Esophagus (tissue), 2 donors: ENCODE data around the gene PSMA1. TPM values are rescaled to one million over a fixed set of nuclear protein-coding genes. Genes with fewer than 3 reads are reported as not detected.

Experiments
- H3K27ac ChIP-seq, 2 donors: one replicate each; pipeline ENCODE4 v1.5.1; 2013; ENCODE audit warnings: low read depth in 2 of 2, mild to moderate bottlenecking in 2 of 2, inconsistent platforms in 1 of 2, low read length in 1 of 2, moderate library complexity in 1 of 2
- H3K27me3 ChIP-seq, 2 donors: one replicate each; pipeline ENCODE4 v1.6.1; 2013; ENCODE audit warnings: low read length in 2 of 2, control low read depth in 1 of 2, mild to moderate bottlenecking in 1 of 2; ENCODE audit not compliant: insufficient read depth in 2 of 2, control insufficient read depth in 1 of 2
- H3K36me3 ChIP-seq, 2 donors: one replicate each; pipeline ENCODE4 v1.6.1; 2013; ENCODE audit warnings: low read length in 1 of 2; ENCODE audit not compliant: control insufficient read depth in 2 of 2, insufficient read depth in 2 of 2
- H3K4me1 ChIP-seq, 2 donors: one replicate each; pipeline ENCODE4 v1.6.1; 2013; ENCODE audit warnings: low read length in 1 of 2; ENCODE audit not compliant: control insufficient read depth in 2 of 2, insufficient read depth in 2 of 2
- H3K4me3 ChIP-seq, 2 donors: one replicate each; pipeline ENCODE4 v1.5.1; 2013; ENCODE audit warnings: low read length in 2 of 2, mild to moderate bottlenecking in 2 of 2, low read depth in 1 of 2, moderate library complexity in 1 of 2
- H3K9me3 ChIP-seq, 2 donors: one replicate each; pipeline ENCODE4 v1.6.1; 2013; ENCODE audit warnings: mild to moderate bottlenecking in 2 of 2, low read depth in 1 of 2, low read length in 1 of 2, moderate library complexity in 1 of 2; ENCODE audit not compliant: control insufficient read depth in 2 of 2, insufficient read depth in 1 of 2
- WGBS, 2 donors: extraction: QIAGEN DNeasy Blood & Tissue Kit; methylation state at CpG; one replicate each; pipeline ENCODE4 v1.1.7; 2013; 5-methylcytosine and 5-hydroxymethylcytosine counted together
- polyA plus RNA-seq, 2 donors: library from polyadenylated mRNA; stranded (reverse); fragments of 200-250 nt; gene quantifications; one replicate each; pipeline ENCODE4 v1.2.3, GENCODE V29; 2013
- donor health status: healthy with polysubstance abuse.
- donor health status: Bipolar disorder and iron deficiency.

Gene PSMA1
- polyA plus RNA-seq, 2 donors = 111 to 146 TPM

- Histone ChIP-seq H3K4me1 (no peaks in the 10 kb centered on the region), H3K27me3 (no peaks in the 10 kb centered on the region), H3K9me3 (no peaks in the 10 kb centered on the region), H3K4me3 (no peak overlapping the region), H3K36me3 (peaks cover 5 to 6% of the 10 kb centered on the region in 2 donors), H3K27ac (no peak overlapping the region)
These were observed 60.0 kb downstream of the PSMA1 start for GRCh38 chr11:14460147-14460546.

- 89 to 96% methylated on average over 3 of the region's 3 CpGs for WGBS, 2 donors
- Histone ChIP-seq H3K36me3 (peaks cover 2 to 5% of the 10 kb centered on the region in 2 donors), H3K4me1 (no peaks in the 10 kb centered on the region), H3K4me3 (no peak overlapping the region), H3K9me3 (no peaks in the 10 kb centered on the region), H3K27ac (no peak overlapping the region), H3K27me3 (no peaks in the 10 kb centered on the region)
These were observed 61.8 kb downstream of the PSMA1 start for GRCh38 chr11:14458377-14458776.

- Histone ChIP-seq H3K27me3 (no peaks in the 10 kb centered on the region), H3K4me1 (no peaks in the 10 kb centered on the region), H3K27ac (no peak overlapping the region), H3K4me3 (no peak overlapping the region), H3K9me3 (no peaks in the 10 kb centered on the region), H3K36me3 (peaks cover 2 to 5% of the 10 kb centered on the region in 2 donors)
- WGBS, 2 donors = 78 to 88% methylated on average over 3 of the region's 3 CpGs
These were observed 64.3 kb downstream of the PSMA1 start for GRCh38 chr11:14455648-14456430.

Other genes starting within 250 kb of the PSMA1 start
- 10 to 100 TPM in 1 of 2 donors, 1 to 10 TPM in 1; 9.6 to 10.9 TPM for gene RRAS2, start 161.2 kb downstream of the PSMA1 start, polyA plus RNA-seq
- gene COPB1, start 20.6 kb downstream of the PSMA1 start, polyA plus RNA-seq = 10 to 100 TPM; 35.2 to 50.1 TPM
- gene PDE3B, start 123.4 kb upstream of the PSMA1 start, polyA plus RNA-seq = 1 to 10 TPM in 1 of 2 donors, under 1 TPM in 1; 0.98 to 1.2 TPM